Measurements from ENCODE around the gene PYDC1.
A peak's percentile ranks its signal among the peaks of the same experiment; 100 is the strongest.

Gene PYDC1

DNA sequence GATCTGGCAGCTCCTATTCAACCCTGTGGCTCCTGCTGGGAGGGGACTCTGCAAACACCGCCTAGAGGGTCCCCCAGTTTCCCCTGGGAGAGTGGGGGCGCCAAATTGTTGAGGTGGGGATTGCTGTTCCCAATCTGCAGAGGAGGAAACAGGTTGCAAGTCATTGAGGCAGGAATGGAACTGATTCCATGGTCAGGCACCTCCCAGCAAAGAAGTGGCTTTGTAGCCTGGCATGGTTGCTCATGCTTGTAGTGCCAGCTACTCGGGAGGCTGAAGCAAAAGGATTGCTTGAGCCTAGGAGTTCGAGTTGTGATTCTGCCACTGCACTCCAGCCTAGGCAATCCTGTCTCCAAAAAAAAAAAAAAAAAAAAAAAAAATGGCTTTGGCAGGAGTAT is 198 bp upstream of the PYDC1 start:
- Histone ChIP-seq H3K27me3 (peaks cover 0 to 48% of the 10 kb centered on the region in 2 donors), H3K9me3 (no peaks in the 10 kb centered on the region), H3K4me3 (peak overlapping the region in 1 of 2 donors; percentile 55), H3K27ac (no peak overlapping the region), H3K4me1 (peaks cover 0 to 32% (median 26%) of the 10 kb centered on the region in 4 donors), H3K36me3 (no peaks in the 10 kb centered on the region)
- intact Hi-C loops (cut with DNase I; ENCODE audit: low total_unique reads), result no loop called here
- TF ChIP-seq, protein P1, sequence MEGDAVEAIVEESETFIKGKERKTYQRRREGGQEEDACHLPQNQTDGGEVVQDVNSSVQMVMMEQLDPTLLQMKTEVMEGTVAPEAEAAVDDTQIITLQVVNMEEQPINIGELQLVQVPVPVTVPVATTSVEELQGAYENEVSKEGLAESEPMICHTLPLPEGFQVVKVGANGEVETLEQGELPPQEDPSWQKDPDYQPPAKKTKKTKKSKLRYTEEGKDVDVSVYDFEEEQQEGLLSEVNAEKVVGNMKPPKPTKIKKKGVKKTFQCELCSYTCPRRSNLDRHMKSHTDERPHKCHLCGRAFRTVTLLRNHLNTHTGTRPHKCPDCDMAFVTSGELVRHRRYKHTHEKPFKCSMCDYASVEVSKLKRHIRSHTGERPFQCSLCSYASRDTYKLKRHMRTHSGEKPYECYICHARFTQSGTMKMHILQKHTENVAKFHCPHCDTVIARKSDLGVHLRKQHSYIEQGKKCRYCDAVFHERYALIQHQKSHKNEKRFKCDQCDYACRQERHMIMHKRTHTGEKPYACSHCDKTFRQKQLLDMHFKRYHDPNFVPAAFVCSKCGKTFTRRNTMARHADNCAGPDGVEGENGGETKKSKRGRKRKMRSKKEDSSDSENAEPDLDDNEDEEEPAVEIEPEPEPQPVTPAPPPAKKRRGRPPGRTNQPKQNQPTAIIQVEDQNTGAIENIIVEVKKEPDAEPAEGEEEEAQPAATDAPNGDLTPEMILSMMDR (IDR thresholded peaks at IDR 0.05), result no peak
- DNase-seq, result no peak

DNA sequence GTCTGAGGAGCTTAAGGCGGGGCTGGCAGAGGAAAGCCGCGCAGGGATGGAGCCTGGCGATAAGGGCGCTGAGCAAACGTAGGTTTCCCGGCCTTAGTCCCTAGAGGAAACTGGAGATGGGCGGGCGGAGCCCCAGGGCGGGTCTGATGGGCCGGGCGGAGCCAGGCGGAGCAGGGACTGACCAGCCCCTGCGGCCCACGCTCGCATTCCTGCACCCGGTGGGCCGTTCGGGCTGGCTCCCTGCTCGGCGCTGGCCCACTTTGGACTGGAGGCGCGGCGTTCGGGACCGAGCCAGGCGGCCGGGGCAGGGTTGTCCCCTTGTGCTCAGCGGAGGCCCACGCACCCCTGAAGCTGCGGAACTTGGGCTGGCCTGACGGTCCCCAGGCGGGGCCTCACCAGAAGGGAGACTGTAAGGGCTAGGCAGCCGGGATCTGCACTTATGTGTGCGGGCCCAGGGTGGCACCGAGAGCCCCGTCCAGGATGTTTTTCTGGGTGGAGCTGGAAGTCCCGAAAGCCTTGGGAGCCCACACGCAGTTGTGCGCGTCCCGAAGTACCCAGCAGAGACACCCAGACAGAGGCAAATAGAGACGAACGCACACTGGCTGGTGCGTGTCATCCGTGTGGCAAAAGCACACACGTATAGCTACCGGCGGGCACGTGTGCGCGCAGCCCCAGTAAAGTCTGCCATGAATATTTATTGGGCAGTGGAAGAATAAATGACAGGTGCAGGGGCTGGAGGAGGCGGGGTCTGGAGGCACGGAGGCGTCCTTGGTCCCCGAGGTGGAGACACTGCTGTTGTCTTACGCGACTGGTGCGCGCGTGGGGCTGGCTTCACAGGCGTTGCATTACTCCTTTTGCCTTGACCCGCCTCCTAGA is 1.4 kb downstream of the PYDC1 start:
- TF ChIP-seq, protein P1 (IDR thresholded peaks at IDR 0.05), result no peak
- no peaks in the 10 kb centered on the region for H3K36me3 ChIP-seq
- no peak overlapping the region for H3K27ac ChIP-seq
- intact Hi-C loops (cut with DNase I; ENCODE audit: low total_unique reads), result no loop called here
- DNase-seq, result peak in 1 of 2 donors; percentile 36
- peaks cover 0 to 41% of the 10 kb centered on the region in 2 donors for H3K27me3 ChIP-seq
- H3K4me3 ChIP-seq, result peak overlapping the region; percentile 45 to 55
- peaks cover 0 to 32% (median 26%) of the 10 kb centered on the region in 4 donors for H3K4me1 ChIP-seq
- H3K9me3 ChIP-seq, result no peaks in the 10 kb centered on the region

DNA sequence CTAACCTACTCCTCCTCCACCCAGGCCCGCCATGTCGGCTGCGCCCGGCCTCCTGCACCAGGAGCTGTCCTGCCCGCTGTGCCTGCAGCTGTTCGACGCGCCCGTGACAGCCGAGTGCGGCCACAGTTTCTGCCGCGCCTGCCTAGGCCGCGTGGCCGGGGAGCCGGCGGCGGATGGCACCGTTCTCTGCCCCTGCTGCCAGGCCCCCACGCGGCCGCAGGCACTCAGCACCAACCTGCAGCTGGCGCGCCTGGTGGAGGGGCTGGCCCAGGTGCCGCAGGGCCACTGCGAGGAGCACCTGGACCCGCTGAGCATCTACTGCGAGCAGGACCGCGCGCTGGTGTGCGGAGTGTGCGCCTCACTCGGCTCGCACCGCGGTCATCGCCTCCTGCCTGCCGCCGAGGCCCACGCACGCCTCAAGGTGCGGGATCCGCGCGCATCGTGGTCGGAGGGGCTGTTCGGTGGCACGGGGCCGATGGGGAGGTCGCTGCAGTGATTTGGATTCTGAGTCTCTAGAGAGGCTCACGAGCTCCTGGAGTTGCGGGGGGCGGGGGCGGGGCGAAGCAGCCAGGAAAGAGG is 2.1 kb downstream of the PYDC1 start:
- Histone ChIP-seq H3K4me1 (peaks cover 0 to 32% (median 26%) of the 10 kb centered on the region in 4 donors), H3K27ac (no peak overlapping the region), H3K36me3 (no peaks in the 10 kb centered on the region), H3K9me3 (no peaks in the 10 kb centered on the region), H3K4me3 (peak overlapping the region; percentile 45 to 55), H3K27me3 (peaks cover 0 to 36% of the 10 kb centered on the region in 2 donors)
- TF ChIP-seq, protein P1 (IDR thresholded peaks at IDR 0.05), result no peak
- intact Hi-C loops (cut with DNase I; ENCODE audit: low total_unique reads), result no loop called here
- DNase-seq, result no peak

DNA sequence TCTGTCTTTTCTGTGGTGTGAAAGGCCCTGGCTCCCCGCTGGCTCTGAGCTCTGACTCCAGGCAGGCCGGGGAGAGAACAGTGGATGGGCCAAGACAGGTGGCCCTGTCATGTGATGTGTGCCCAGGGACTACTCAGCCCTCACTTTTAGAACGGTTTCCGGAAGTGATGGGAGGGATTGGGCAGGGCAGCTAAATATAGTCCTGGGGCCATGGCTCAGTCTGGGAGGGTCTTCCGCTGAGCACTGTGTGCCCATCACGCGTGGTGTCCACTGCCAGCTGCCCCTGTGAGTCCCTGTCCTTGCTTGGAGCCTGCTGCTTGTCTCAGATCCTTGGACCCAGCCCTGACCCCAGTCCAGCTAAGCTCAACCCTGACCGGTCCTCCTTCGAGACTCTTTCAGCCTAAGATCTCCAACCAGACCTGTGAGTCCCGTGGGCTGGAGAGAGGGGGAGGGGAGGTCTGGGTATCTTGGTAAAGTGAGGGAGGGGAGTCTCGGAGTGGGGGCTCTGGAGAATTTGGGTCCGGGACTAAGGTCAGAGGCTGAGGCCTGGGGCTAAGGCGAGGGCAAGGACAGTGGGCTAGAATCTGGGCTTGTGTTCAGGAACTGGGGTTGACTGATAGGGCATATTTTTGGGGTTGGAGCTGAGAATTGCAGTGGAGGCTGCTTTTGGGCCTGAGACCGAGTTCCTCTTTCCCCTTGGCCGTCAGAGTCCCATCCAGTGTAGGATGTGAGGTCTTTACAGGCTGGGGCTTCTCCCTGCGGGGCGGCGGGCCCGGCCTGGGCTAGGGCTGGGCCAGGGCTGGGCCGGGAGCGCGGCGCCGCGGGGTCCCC is 2.8 kb downstream of the PYDC1 start, which contains the start of gene TRIM72:
TSS of gene TRIM72 (plus strand) at position 243 of the 831 bp plus-strand sequence. CDS start 620 bp downstream, outside the sequence.
- no peak for DNase-seq
- H3K9me3 ChIP-seq, result no peaks in the 10 kb centered on the region
- intact Hi-C loops (cut with DNase I; ENCODE audit: low total_unique reads), result no loop called here
- TF ChIP-seq, protein P1 (IDR thresholded peaks at IDR 0.05), result no peak
- H3K36me3 ChIP-seq, result no peaks in the 10 kb centered on the region
- no peak within 1 kb of the TSS for H3K27ac ChIP-seq
- peak within 1 kb of the TSS; percentile 45 to 55 for H3K4me3 ChIP-seq
- H3K27me3 ChIP-seq, result peaks cover 0 to 28% of the 10 kb centered on the region in 2 donors
- H3K4me1 ChIP-seq, result peaks cover 0 to 32% (median 26%) of the 10 kb centered on the region in 4 donors

DNA sequence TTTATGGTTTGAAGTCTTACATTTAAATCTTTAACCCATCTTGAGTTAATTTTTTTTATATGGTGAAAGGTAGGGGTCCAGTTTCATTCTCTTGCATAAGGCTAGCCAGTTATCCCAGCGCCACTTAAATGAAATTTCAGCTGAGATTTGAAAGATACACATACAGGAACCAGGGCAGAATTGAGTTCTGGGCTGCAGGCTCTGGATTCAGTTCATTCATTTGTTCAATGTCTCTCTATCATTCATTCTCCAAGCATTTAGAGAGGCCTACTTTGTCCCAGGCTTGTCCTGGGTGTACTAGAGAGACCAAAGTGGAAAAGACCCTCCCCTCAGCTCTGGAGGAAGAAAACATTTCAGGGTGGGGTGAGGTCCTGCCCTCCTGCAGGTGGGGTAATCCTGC is 3.6 kb downstream of the PYDC1 start:
- peaks cover 0 to 32% (median 26%) of the 10 kb centered on the region in 4 donors for H3K4me1 ChIP-seq
- H3K9me3 ChIP-seq, result no peaks in the 10 kb centered on the region
- H3K36me3 ChIP-seq, result no peaks in the 10 kb centered on the region
- H3K27ac ChIP-seq, result no peak overlapping the region
- TF ChIP-seq, protein P1 (IDR thresholded peaks at IDR 0.05), result no peak
- no peak for DNase-seq
- H3K27me3 ChIP-seq, result peaks cover 0 to 21% of the 10 kb centered on the region in 2 donors
- intact Hi-C loops (cut with DNase I; ENCODE audit: low total_unique reads), result no loop called here
- H3K4me3 ChIP-seq, result no peak overlapping the region

Data from tibial artery (tissue), 4 donors.